HG03571 (cell line): ENCODE data around the gene MGP.

Experiments used
- ATAC-seq: cut with Tn5 transposase; IDR thresholded peaks from one replicate; pipeline ENCODE4 v1.9.1; 2021; ENCODE audit not compliant: unreplicated experiment

MGP gene

DNA sequence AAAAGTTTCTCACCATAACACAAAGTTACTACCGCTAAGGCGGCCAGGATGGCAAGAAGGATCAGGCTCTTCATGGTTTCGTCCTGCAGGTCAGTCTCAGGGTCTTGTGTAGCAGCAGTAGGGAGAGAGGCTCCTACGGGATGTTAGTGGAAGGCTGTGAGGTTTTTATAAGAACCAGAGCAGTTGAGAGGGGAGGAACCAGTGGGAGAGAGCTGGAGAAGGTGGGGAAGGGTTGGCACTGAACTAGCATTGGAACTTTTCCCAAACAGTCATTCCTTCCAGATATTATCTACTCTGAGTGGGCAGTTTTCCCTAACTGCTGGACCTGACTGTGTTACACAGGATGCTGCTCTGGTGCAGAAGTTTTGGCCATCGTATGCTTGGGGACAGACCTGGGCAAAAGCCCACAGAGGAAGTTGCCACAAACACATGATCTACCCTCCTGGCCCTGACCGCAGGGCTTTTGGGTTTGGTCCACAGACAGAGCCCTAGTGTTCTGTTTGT, at the start of gene MGP:
Gene MGP, minus strand, starts transcription at position 137 of the 504 bp plus-strand sequence. Its CDS starts 63 bp downstream, at position 74.
- ATAC-seq: no peak

DNA sequence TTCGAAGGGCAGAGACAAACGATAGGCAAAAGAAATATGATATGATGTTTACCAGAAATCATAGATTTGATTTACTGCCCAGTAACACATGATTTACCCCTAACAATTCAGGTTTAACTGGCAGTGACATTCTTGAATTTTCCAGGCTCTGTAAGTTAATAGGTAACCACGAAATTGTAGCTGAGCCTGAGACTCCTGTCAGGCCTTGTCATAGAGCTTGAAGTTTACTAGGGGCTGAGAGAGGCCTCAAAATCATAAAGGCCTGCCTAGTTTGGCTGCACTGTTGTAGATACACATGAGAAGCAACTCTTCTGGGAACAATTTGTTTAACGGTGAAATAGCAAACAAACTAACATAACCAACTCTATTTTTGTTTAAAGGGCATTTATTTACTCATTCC, 49.4 kb upstream of the MGP start:
- ATAC-seq: no peak

DNA sequence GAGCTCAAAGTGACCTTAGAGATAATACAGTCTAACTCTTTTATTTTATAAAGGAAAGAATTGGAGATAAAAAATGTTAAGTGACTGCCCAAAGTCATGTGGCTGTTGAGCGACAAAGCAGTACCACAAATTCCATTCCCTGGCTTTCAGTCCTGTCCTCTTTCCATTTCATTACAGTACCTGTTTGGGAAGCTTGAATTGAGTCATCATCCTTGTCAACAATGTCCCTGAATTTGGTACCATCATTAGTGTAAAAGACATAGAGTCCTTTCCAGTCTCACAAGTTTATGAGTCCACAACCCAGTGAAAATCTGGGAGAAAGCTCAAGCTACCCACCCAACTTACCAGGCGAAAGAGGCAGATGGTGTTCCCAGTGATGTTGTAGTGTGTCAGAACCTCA, 48.9 kb upstream of the MGP start:
- ATAC-seq: no peak

DNA sequence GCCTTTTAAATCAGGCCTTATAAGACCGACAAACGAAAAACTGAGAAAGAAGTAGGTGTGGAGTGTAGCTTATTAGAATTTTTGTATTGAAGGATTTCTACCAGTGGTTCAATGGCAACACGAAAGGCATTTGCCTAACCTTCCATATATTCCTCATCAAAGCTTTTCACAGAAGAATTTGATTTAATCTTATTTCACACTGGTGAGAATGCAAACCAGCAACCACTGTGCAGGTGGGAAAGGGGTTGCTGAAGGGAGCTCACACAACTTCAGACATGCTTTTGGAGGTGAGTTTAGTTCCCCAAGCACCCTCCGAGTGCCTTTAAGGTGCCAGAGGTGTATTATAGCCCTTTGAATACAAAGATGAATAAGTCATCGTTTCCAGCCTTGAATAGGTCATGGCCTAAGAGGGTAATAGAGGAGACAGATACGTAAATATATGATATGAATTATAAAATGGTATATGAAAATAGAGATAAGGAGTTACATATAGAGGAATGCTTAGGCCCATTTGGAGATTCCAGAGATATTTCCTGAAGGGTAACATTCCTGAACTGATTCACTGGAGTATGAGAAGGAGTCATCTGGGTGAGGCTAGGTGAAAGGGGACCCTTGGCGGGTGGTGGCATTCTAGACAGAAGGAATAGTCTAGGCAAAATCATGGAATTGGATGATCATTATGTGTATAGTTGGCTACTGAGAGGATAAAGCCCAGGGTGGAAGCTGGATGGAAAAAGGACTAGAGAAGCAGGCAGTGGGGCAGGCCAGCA, 46.3 kb upstream of the MGP start:
- ATAC-seq: no peak

DNA sequence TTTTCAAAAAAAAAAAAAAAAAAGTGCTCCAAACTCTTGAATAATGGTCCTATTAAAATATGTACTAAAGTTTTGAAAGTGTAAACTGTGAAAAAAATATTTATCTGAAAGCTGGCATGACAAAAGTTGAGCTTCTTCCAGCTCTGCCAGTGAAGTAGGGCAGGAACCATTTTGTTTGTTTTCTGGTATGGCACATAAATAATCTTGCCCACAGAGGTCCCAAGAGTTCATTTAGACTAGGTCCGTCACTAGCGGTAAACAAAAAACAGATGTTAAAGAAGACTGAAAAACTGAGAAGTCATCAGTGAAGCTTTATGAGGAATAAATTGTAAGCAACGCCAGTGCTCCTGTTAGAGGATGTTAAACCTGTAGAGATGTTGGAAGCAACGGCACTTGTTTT, 45.7 kb upstream of the MGP start:
- ATAC-seq: no peak

DNA sequence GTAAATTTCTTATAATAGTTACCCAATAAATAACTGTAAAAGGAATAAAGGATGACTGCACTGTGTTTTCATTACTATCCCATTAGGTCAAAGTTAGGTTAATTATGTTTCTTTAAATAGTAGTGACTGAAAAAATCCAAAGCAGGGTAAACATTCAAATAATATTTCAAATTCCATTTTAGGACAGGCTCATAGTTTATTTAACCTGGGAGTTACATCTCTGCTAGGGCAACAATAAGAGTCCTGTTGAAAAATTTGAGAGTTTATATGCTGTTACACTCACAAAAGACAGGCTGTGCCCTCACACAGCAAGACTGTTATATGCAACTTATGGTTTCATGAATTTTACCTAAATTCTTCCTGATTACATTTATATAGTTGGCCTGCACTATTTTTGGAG, 44.6 kb upstream of the MGP start:
- no peak for ATAC-seq

DNA sequence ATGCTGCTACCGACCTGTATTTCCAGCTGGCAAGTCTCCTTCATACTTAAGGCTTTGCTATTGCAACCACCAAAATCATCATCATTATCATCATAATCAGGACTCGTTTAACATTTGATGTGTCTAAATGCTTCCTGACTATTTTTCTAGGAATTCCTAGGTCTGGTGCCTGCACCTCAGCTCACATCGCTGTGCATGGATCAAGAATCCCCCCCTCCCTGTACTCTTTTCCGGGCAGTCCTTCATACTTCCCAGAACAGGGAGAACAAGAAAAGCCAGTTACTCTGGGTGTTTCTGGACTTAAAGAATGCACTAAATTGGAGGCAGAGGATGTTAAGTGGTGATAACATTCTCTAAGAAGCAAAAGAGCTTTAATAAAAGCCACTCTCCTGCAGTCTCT, 43.3 kb upstream of the MGP start:
- no peak for ATAC-seq

DNA sequence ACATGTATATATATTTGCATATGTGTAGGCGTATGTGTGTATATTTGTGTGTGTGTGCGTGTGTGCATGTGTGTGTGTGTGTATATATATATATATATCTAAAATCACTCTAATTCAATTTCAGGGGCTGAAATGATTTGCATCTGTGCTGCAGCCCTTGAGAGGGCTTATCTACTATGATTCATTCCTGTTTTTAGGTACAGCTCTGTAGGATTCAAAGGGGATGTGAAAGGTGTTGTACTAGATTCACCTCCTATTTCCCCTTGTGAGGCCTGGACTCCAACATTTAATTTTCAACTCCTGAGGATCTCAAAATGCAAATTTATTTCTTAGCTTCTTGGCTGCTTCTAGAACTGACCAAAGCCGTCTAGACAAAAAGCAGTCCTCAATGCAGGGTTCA, 41.6 kb upstream of the MGP start:
- ATAC-seq: no peak

DNA sequence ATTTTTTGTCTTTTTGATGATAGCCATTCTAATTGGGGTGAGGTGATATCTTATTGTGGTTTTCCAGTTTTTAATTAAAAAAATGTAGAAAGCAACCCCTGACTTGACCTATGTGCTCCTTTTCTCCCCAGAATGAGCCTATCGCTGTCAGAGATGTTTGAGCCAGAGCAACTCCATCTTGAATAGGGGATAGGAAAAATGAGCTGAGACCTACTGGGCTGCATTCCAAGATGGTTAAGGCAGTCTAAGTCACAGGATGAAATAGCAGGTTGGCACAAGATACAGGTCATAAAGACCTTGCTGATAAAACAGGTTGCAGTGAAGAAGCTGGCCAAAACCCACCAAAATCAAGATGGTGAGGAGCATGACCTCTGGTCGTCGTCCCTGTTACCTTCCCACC, 38.9 kb upstream of the MGP start:
- ATAC-seq: no peak

DNA sequence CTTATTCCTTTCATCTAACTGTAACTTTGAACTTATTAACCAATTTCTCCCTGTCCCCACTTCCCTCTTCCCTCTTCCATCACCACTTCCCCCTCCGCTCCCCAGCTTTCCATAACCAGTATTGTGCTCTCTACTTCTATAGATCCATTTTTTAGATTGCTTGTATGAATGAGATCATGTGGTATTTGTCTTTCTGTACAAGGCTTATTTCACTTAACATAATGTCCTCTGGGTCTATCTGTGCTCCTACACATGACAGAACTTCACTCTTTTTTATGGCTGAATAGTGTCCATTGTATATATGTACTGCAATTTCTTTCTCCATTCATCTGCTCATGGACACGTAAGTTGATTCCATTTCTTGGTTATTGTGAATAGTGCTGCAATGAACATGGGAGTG, 38.3 kb upstream of the MGP start:
- ATAC-seq: no peak

DNA sequence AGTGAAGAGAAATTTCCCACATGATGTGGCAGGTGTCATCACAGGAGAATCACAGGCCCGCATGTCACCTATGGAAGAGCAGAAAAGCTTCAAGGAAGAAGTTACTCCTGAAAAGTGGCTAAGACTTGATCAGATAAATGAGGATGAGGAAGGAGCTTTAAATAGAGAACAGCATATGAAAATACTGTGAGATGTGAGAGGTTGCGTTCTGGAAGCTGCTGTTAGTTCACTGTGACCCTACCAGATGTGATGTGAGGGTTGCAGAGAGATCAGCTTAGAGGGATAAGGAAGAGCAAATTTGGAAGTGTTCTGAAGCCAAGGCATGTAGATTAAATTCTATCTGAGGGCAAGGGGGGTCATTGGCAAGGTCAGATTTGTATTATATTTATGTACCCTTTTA, 35.6 kb upstream of the MGP start:
- no peak for ATAC-seq

DNA sequence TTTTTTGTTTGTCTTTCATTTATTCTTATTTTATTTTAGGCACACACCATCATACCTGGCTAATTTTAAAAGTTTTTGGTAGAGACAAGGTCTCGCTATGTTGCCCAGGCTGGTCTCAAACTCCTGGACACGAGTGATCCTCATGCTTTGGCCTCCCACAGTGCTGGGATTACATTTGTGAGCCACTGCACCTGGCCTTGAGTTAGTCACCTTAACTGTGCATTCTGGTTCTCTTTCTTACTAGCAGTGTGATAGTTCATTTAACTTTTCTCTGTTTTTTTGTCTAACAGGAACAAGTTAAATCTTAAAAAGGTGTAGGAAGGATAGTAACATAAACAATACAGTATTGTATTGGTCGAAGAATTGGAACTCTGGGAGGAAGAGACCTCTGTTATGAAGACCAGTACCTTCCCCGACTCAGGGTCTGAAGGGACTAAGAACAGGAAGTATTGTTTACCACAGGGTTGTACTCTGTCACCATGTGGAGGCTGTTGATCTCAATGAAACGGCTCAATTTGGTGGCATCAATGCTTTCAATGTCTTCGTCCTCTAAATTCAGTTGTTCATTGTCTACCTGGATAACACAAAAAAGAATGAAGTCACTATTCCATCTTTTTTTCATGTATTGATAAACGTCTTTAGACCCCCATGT, 34.9 kb upstream of the MGP start:
- ATAC-seq: no peak

DNA sequence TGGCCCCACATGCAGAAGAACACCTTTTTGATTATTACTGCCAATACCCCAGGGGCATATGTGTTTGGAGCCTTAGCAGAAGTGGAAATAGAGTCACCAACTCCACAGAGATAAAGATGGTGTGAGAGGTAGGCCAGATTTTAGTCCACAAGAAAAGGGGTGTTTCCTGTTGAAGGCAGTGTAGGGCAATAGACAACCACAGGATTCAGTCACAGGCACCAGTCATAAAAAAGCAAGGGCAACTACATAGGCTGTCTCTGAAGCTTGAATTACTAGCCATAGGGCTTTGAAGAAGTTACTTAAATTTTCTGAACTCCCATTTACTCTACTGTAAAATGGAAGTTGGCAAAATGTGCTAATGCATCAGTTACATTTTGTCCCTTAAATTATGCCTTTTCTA, 33.8 kb upstream of the MGP start:
- no peak for ATAC-seq

DNA sequence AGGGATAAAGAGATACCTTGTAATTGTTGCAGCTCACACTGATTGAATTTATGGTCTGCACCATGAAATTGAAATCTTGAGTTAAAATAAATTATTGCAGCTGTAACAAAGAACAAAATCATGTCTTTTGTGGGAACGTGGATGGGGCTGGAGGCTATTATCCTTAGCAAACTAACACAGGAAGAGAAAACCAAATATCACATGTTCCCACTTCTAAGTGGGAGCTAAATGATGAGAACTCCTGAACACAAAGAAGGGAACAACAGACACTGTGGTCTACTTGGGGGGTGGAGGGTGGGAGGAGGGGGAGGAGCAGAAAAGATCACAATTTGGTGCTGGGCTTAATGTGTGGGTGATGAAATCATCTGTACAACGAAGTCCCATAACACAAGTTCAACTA, 30.1 kb upstream of the MGP start:
- no peak for ATAC-seq

DNA sequence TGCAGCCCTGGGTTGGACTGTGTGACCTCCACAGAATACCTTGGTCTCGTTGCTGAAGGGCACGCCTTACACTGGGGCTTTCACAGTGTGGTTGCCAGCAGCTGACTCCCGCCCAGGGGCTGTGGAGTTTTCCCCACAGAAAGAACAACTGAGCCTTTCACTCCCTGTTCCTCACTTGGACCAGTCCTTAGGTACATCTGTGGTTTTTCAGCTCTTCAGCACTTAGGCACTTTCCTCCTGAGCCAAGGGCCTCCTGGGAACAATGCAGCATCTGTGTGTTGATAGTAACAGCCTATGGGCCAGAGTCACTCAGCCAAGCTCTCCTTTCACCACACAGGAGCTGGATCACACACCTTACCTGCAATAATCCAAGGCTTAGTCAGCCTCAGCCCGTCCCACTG, 27.7 kb upstream of the MGP start:
- ATAC-seq: no peak

DNA sequence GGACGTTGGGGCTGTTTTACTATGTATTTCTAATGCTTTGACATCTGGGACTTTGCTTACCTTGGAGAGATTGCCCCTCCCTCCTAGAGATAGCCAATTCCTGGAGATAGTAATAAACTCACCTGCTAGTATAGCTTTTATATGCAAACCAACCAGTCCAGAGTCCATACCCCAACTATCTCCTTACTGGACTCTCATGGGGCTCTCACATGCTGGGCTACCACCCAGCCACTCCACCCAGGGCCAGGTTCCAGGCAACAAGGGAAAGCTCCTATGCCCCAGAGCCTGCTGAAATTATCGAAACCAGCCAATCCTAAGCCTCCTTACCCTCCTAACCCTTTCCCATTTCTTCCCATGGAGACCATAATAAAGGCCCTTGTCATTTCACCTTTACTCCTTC, 25.5 kb upstream of the MGP start:
- ATAC-seq: no peak

DNA sequence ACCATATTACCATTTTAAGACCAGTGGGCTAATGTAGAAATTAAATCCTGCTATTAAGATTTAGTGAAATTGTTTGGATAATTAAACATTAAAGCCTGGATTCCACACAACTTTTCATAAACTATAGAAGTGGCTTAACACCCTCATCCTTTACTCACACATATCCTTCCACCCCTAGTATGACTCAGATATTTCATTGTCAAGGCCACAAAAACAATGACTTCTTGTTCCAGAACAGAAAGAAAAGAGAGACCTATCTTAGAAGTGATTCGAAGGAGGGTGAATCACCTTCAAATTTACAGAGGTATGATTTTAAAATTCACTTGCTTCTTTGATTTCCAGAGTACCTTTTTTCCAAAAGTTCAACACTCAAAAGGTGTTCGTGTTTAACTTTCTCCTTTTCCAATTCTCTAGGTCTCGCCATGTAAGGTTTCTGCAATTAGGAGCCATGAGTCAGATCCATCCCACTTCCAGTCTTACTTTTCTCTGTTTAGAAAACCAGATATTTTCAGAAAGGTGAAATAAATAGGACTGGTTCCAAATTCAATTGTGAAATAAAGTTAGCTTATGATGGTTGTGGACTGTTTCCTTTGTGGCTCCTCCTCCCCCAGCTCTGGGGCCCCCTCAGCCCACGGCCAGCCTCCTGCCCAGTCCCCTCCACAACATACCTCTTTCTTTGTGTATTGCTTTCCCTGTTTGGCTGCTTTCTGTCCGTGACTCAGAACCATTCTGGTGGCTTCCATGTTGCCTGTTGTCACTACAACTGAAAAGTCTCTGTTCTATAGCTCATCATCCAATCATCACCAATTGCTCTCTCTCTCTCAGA, 24.6 kb upstream of the MGP start:
- ATAC-seq: no peak

DNA sequence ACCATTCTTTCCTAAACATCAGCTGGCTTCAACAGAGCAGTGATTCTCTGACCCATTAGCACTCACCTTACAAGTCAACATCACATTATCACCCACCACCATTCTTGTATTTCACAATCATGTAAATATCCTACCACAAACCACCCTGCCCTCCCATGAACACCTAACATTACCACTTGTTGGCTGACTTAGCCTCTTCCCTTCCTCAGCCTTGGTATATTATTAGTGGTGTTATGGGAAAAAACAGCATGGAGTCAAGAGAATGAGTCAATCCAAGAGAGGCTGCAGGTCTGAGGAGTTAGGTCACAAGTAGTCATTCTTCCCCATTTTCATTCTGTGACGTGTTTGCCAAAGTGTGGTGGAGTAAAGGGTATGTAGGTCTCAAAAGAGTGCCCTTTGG, 22.3 kb upstream of the MGP start:
- no peak for ATAC-seq

DNA sequence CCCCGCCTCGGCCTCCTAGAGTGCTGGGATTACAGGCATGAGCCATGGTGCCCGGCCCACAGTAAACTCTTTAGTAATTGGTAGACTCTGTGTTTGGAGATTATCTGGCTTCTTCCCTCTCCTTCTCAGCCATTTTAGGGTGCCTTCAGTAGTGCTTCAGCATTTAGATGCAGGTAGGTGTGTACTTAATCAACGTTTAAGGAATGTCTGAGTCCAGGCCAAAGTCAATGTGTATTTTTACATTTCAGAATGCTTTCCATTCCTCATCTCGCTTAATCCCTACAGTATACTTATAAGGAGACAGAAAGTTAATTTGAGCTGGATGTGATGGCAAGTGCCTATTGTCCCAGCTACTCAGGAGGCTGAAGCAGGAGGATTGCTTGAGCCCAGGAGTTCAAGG, 20.5 kb upstream of the MGP start:
- ATAC-seq: no peak

DNA sequence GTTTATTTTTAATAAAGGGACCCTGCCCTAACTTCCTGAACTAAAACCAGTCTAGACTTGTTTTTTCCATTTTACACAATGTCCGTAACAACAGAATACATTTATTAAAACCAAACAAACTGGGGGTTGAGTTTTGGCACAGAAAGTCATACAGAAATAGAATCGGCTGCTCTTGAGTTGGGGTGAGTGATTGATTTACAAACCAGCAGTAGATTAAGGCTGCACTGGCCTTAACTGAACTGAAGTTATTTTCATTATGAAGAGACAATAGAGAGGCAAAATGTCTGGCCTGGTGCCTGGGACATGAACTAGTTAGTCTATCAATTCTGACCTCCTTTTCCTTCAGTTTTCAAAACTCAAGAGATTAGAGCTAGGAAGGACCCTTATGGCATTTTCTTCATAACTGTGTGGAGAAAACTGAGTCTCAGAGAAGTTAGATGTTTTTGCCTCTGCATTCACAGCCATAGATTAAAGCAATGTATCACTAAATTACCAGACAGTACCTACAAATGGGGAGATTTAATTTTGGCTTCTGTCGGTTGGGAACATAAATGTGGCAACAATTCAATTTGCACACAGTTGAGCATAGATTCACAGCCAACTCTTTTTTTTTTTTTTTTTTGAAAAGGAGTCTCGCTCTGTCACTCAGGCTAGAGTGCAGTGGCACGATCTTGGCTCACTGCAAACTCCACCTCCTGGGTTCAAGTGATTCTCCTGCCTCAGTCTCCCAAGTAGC, 19.8 kb upstream of the MGP start:
- no peak for ATAC-seq

DNA sequence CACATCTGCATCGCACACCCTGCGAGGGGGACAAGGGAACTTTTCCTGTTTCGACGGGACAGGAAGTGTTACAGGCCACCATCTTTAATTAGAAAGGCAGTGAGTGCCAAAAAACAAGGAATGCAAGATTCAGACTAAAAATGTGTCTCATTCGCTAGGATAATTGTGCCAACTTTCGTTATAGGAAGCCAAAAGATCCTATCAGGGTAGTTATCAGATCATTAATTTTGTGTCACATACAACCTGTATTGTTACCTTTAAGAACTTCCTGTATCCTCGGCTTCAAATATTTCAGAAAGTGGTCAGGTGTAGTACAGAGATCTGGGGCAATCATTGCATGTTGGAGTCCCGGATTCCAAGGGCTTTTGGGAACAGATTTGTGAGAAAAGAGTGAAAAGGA, 19.2 kb upstream of the MGP start:
- no peak for ATAC-seq
